HG02588 (cell line): ENCODE measurements around the gene STAB2.

Experiments used
- ATAC-seq: cut with Tn5 transposase; IDR thresholded peaks from one replicate; pipeline ENCODE4 v1.9.1; 2021; ENCODE audit warnings: mild to moderate bottlenecking, moderate library complexity; ENCODE audit not compliant: unreplicated experiment

STAB2 gene

DNA sequence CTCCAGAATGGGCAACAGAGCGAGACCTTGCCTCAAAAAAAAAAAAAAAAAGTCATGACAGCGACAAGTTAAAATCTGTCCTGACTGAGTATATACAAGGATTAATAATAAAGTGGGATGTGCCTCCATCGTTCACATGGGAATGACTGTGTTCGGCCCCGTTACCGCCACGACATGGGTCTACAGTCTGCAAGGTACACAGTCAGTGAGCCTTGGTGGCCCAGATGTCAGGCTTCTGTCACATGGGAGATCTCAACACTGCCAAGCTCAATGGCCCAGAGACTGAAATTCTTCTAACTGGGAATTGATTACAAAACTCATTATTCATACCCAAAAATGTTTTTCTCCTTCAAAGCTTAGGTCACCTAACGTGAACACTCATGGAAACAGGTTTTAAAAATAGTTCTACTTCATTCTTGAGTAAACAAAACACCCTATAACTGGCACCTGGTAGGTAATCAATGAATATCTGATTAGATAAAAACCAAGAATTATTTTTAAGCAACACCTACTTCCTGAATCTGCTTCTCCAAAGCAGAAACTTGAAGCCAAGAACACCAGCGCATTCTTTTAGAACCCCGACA lies 188.0 kb downstream of the STAB2 start:
- ATAC-seq = no peak

- ATAC-seq = no peak
Observed at GRCh38 chr12:103778781-103779180, 191.7 kb downstream of the STAB2 start.

DNA sequence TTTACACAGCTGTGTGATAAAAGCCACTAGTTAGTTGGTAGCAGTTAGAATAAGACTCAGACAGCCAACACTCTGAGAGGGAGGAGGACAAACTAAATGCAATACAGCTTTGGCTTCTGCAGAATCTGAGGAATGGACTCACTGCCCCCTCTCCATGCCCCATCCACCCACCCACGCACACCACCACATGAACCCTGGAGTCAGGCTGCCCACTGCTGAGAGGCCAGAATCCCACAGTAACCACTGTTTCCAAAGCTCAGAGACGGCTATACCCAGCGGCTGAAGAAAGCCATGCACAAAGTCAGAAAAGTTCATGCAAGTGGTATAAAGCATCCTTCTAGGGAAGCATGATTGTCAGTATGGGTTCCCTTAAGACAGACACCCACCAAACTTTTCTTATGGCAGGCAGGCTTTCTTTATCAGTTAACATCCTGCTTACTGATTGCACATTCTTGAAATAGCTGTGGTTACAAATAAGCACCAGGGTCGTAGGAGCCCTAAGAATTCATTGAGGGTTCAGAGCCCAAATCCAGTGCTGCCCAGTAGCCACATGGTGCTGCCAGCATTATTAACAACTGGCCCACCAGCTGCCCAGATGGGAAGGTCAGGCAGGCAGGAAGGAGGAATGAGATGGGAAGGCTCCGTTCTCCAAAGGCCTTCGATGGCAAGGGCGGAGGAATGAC lies 192.5 kb downstream of the STAB2 start:
- no peak for ATAC-seq

- ATAC-seq = no peak
Observed at GRCh38 chr12:103780093-103780440, 193.0 kb downstream of the STAB2 start.

GRCh38 chr12:103780992-103781391 lies 193.9 kb downstream of the STAB2 start:
- ATAC-seq = no peak

GRCh38 chr12:103782399-103782798 lies 195.3 kb downstream of the STAB2 start:
- no peak for ATAC-seq

DNA sequence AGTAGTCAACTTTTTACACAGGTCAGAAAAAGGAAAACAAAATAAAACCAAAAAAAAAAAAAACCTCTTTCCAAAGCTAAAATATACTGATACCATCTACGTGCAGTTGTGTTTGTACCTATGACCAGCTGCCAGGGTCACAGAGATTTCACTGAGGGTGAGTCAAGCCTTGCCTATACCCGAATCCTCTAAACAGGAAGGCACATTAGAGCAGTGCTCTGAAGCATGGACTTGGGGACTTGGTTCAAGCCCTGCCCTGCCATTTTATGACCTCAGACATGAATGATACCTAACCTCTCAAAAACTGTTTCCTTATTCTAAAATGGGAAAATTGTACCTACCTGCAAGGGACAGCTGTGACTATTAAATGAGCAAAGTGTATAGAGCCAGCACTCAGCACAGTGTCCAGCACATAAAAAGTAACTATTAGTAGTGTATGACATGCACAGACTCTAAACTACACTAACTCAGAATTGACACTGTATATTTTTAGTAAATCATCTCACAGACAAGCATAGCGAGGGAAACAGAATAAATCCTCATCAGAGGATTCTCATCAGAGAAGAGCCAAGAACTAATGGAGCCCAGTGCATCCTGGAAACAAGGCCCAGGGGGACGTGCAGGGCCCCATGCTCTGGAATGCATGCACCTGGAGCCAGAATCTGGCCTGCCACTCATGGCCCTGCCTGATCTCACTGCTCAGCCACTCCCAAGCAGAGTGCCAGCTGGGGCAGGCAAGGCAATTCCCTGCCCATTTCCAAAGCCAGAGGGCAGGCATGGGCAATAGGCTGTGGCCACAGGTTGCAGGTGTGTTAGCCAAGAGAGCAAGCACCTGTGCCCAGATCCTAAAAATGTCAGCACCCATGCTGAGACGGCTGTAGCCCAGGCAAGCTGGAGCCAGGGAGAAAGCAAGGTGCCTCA lies 196.9 kb downstream of the STAB2 start:
- no peak for ATAC-seq

DNA sequence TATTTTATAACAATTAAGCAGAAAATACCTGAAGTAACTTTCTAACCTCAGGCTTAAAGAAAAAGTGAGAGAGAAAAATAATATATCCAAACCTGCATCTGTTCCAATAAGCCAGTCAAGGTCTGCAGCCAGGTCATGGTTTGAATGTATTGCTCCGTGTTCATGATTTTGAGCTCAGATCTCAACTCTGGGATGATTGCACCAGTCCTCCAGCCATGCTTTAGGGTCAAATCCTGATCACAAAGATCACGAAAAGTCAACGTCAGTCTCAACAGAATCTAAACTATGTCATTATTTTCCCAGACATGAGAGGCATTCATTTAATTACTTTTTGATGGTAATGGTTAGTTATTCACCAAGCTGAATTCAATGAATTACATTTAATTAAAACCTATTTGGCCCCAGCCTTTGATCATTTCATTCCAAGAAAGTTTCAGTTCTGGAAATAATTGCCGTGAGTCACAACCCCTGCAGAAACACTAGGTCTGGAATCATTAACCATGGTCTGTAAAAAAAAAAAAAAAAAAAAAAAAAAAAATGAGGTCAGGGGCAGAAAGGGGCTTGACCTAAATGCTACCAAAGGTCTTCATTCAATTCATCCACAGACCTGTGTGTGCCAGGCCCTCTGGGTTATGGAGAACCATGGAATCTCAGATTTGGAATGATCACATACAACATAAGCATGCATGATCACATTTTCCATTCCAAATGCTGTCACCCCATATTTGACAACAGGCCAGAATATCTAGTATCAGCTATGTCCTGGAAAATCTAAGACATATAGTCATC lies 198.4 kb downstream of the STAB2 start:
- ATAC-seq = no peak

- no peak for ATAC-seq
Observed at GRCh38 chr12:103786201-103786600, 199.1 kb downstream of the STAB2 start.

DNA sequence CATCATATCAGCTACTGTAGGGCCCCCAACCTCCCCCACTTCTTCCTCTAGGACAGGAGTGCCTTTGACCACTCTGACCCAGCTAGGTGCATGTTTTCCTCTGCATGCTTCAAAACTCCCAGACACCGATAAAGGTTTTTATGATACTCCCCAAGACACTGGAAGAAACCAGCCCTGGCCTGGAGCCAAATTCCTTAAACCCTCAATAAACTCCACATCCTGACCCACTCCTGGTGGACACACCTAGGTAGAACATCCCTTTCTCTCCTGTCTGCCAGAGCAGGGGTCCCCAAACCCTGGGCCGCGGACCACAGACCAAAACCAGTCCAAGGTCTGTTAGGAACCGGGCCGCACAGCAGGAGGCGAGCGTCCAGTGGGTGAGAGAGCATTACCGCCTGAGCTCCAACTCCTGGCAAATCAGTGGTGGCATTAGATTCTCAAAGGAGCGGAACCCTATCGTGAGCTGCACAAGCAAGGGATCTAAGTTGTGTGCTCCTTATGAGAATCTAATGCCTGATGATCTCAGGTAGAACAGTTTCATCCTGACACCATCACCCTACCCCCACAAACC lies 204.4 kb downstream of the STAB2 start:
- ATAC-seq = no peak

GRCh38 chr12:103793046-103793445 lies 206.0 kb downstream of the STAB2 start:
- ATAC-seq = no peak

DNA sequence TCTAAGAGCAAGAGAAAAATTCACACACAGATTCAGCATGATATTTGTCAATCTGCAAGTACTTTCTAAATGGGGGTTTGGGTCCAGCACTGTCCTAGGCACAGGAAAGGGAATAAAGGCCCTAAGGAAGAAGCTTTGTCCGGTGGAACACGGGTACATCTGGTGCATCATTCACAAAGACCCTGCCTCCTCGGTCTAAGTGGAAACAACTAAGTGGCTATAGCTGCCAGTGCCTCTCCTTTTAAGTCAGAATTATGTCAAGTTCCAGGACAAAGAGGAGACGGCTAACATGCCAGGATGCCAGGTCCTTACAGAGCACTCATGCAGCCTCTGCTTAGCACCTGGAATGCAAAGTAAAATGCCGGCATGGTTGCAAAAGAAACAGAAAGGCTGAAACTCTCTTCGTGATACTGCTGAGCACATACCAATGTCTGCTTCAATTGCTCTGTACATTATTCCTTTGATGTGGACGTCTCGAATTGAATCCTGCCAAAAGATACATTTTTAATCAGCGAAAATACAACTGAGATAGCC lies 206.5 kb downstream of the STAB2 start:
- no peak for ATAC-seq

DNA sequence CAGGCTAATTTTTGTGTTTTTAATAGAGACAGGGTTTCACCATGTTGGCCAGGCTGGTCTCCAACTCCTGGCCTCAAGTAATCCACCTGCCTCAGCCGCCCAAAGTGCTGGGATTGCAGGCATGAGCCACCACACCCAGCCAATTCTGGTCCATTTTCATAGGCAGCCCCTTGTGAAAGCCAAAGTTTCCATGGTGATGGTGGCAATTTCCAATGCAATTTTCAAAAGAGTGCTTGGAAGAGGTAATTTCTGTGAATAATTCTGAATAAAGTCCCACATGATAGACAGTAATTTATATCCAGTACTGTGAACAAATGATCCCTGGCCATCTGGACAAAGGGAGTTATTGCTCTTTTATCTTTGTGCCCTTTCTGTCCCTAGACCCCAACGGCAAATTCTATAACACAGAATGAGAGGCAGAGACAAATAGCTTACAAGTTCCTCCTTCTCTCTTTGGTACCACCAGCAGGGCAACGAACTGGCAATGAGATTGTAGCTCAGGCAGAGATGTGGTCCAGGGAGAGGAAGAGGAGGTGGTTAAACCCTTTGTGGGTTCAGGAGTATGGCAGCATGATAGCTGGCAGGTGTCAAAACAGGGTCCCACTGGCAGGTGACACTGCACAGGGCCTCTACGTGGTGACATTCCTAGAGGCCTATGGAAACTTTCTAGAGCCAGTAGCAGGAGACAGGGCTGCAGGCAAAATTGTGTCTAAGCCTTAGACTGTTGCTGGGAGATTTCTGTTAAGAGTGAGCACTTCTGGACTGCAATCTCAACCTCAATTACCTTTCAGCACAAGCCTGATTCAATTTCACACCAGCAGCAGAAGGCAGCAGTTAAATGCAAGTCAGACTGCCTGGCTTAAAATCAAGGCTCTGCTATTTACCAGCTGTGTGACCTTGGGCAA lies 207.5 kb downstream of the STAB2 start:
- no peak for ATAC-seq

DNA sequence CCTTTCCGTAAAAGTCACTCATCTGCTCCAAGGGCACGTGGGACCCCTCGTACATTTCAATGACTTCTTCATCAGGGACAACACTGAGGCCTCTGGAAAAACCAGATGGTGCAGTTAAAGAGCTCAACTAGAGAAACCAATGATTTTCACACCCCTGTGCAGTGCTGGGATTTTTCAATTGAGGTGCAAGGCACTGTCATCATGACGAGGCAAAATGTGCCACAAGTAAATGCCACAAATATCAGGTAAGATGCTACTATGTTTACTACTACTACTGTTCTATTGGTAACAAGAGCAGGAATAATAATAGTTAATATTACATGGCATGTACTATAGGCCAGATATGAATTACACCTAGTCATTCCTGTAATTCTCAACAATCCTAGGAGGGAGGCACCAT lies 211.5 kb downstream of the STAB2 start:
- ATAC-seq = no peak

DNA sequence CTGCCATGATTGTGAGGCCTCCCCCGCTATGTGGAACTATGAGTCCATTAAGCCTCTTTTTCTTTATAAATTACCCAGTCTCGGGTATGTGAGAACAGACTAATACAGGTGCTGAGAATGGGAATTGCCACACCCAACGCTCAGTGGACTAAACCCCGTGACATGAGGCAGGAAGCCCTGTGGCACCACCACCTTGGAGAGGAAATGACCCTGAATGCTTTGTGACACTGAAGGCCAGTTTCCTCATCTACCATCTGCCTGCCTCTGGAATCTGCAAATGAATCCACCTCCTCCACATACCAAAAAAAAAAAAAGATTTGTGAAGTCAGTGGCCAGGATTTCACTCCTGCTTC lies 212.4 kb downstream of the STAB2 start:
- no peak for ATAC-seq

GRCh38 chr12:103799857-103800771 lies 213.0 kb downstream of the STAB2 start:
- no peak for ATAC-seq

- ATAC-seq = no peak
Observed at GRCh38 chr12:103801709-103802585, 214.9 kb downstream of the STAB2 start.

DNA sequence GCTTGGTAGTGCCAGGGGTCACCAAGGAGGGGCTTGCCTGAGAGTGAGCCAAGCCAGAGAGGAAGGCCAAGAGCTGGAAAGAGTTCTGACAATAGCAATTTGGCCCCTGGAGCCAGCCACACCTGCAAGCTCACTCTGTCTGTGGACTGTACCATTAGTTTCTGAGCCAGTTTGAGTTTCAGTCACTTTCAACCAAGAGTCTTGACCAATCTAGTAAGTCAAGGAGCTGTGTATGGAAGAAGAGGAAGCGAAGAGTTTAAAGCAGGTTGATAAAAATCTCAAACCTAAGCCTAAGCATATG lies 215.5 kb downstream of the STAB2 start:
- no peak for ATAC-seq
